Loucy (cell line): ENCODE data around the gene OTUB2.

Experiments
- EZH2phosphoT487 ChIP-seq: fragments of 200-600 bp; IDR thresholded peaks from 2 replicates; pipeline ENCODE4 v1.6.1; 2018; ENCODE audit warnings: antibody characterized with exemption, mild to moderate bottlenecking, moderate library complexity, borderline replicate concordance
- TF ChIP-seq, protein P1 (sequence below): fragments of 200-600 bp; sonication (generic); conservative IDR thresholded peaks from 2 replicates; pipeline ENCODE4 v1.5.1; 2014; ENCODE audit warnings: mild to moderate bottlenecking, antibody characterized with exemption, low read length

DNA sequence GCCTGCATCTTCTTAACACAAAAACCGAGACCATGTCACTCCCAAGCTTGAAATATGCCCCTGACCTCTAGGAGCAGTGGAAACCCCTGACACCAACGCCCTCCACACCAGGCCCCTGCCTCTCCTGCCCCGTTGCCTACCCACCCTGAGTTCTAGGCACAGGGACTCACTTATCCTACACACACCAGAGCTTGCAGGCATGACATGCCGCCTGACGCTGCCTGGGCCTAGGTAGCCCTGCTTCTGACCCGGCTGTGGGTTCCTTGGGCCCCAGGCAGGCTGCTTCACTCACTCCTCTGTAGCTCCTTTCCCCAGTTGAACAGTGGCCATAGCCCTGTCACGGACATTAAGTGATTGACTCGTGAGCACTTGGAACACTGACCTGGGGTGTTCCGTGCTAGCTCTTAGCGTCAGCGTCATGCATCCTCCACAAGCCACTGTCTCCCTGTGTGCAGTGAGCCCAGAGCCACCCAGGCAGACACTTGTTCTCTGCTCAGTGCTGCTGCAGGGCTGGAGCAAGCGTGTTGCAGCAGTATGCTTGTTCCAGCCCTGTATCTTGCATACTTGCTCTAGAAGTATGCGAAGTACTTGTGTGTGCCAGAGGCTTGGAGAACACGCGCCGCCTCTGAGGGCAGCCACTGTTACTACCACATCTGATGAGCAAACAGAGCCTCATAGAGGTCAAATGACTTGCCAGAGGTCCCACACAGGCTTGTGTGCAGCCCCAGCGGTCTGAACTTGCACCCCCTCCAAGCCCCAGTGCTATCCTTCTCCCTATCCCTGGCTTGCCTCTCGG is 15.6 kb downstream of the OTUB2 start:
- TF ChIP-seq, protein P1, sequence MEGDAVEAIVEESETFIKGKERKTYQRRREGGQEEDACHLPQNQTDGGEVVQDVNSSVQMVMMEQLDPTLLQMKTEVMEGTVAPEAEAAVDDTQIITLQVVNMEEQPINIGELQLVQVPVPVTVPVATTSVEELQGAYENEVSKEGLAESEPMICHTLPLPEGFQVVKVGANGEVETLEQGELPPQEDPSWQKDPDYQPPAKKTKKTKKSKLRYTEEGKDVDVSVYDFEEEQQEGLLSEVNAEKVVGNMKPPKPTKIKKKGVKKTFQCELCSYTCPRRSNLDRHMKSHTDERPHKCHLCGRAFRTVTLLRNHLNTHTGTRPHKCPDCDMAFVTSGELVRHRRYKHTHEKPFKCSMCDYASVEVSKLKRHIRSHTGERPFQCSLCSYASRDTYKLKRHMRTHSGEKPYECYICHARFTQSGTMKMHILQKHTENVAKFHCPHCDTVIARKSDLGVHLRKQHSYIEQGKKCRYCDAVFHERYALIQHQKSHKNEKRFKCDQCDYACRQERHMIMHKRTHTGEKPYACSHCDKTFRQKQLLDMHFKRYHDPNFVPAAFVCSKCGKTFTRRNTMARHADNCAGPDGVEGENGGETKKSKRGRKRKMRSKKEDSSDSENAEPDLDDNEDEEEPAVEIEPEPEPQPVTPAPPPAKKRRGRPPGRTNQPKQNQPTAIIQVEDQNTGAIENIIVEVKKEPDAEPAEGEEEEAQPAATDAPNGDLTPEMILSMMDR = no peak
- TF ChIP-seq EZH2phosphoT487 = no peak
